Measurements from ENCODE around the gene BMPR2.
"Not testable (repeated sequence)": the region's sequence is repeated elsewhere in the genome, so short reads cannot be mapped to it uniquely, and the experiment has no call there.

The BMPR2 gene

GRCh38 chr2:202377207-202377761 is 1.2 kb downstream of the BMPR2 start:
- TF ChIP-seq Cebpa-rat (IDR thresholded peaks at IDR 0.05) = no peak
- peak overlapping the region; percentile 77 to 97 (median 93) for H3K4me2 ChIP-seq

GRCh38 chr2:202378001-202378400 is 1.9 kb downstream of the BMPR2 start:
- no peak for TF ChIP-seq Cebpa-rat (IDR thresholded peaks at IDR 0.05)
- peak overlapping the region; percentile 79 to 98 (median 88) for H3K4me3 ChIP-seq
- H3K27ac ChIP-seq = peak overlapping the region in 5 of 11 experiments; percentile 81 to 90 (median 89); a peak in 7 of 22 replicates

More at GRCh38 chr2:202377207-202377761, 1.2 kb downstream of the BMPR2 start:
- Histone ChIP-seq H4K20me1 (peaks cover 8 to 56% (median 50%) of the 10 kb centered on the region in 11 experiments; a peak in 19 of 22 replicates), H3K4me3 (peak overlapping the region; percentile 79 to 98 (median 88)), H3K27ac (peak overlapping the region; percentile 76 to 90 (median 86); a peak in 21 of 22 replicates), H3K27me3 (peaks cover 23 to 57% (median 49%) of the 10 kb centered on the region in 11 experiments), H3K4me1 (peaks cover 12 to 33% (median 22%) of the 10 kb centered on the region in 10 experiments), H3K36me3 (no peaks in the 10 kb centered on the region), H3K9me3 (replicated peaks in 1 of 11) (no peaks in the 10 kb centered on the region), H3K9ac (peak overlapping the region; percentile 81 to 92 (median 88))

GRCh38 chr2:202378662-202379358 is 2.7 kb downstream of the BMPR2 start:
- no peak for TF ChIP-seq Cebpa-rat (IDR thresholded peaks at IDR 0.05)
- Histone ChIP-seq H3K4me2 (peak overlapping the region; percentile 66 to 97 (median 91)), H3K4me1 (peaks cover 12 to 33% (median 22%) of the 10 kb centered on the region in 10 experiments), H3K27me3 (peaks cover 23 to 57% (median 49%) of the 10 kb centered on the region in 11 experiments), H3K9me3 (replicated peaks in 1 of 11) (no peaks in the 10 kb centered on the region), H3K27ac (no peak overlapping the region), H3K4me3 (peak overlapping the region; percentile 79 to 98 (median 88)), H4K20me1 (peaks cover 8 to 67% (median 55%) of the 10 kb centered on the region in 11 experiments; a peak in 19 of 22 replicates), H3K36me3 (peaks cover 0 to 8% (median 0%) of the 10 kb centered on the region in 11 experiments; a peak in 1 of 22 replicates), H3K9ac (peak overlapping the region in 9 of 11 experiments; percentile 0 to 89 (median 86); a peak in 10 of 22 replicates)

More at GRCh38 chr2:202378001-202378400, 1.9 kb downstream of the BMPR2 start:
- peaks cover 12 to 33% (median 22%) of the 10 kb centered on the region in 10 experiments for H3K4me1 ChIP-seq
- H3K9me3 ChIP-seq (replicated peaks in 1 of 11) = no peaks in the 10 kb centered on the region
- H3K36me3 ChIP-seq = peaks cover 0 to 4% (median 0%) of the 10 kb centered on the region in 11 experiments; a peak in 1 of 22 replicates
- H4K20me1 ChIP-seq = peaks cover 8 to 59% (median 55%) of the 10 kb centered on the region in 11 experiments; a peak in 19 of 22 replicates
- peaks cover 23 to 57% (median 49%) of the 10 kb centered on the region in 11 experiments for H3K27me3 ChIP-seq
- H3K4me2 ChIP-seq = peak overlapping the region; percentile 77 to 97 (median 93)
- H3K9ac ChIP-seq = peak overlapping the region; percentile 81 to 92 (median 88)

GRCh38 chr2:202382684-202383083 is 6.6 kb downstream of the BMPR2 start:
- H3K4me2 ChIP-seq = no peak overlapping the region
- H3K4me1 ChIP-seq = peaks cover 5 to 33% (median 19%) of the 10 kb centered on the region in 10 experiments; a peak in 17 of 20 replicates
- no peak overlapping the region for H3K27ac ChIP-seq
- peaks cover 19 to 29% (median 24%) of the 10 kb centered on the region in 11 experiments for H3K27me3 ChIP-seq
- no peak overlapping the region for H3K9ac ChIP-seq
- no peak for TF ChIP-seq Cebpa-rat (IDR thresholded peaks at IDR 0.05)
- H3K4me3 ChIP-seq = no peak overlapping the region
- peaks cover 0 to 8% (median 0%) of the 10 kb centered on the region in 11 experiments; a peak in 1 of 22 replicates for H3K36me3 ChIP-seq
- H4K20me1 ChIP-seq = peaks cover 8 to 100% (median 65%) of the 10 kb centered on the region in 11 experiments; a peak in 19 of 22 replicates
- H3K9me3 ChIP-seq (replicated peaks in 1 of 11) = no peaks in the 10 kb centered on the region

GRCh38 chr2:202386495-202386894 is 10.4 kb downstream of the BMPR2 start:
- Histone ChIP-seq H3K36me3 (peaks cover 0 to 30% (median 0%) of the 10 kb centered on the region in 11 experiments; a peak in 5 of 22 replicates), H3K4me1 (peaks cover 3 to 24% (median 11%) of the 10 kb centered on the region in 10 experiments; a peak in 13 of 20 replicates), H4K20me1 (peaks cover 0 to 96% (median 28%) of the 10 kb centered on the region in 11 experiments; a peak in 12 of 22 replicates)
- H3K27ac ChIP-seq; H3K9me3 ChIP-seq (replicated peaks in 1 of 11); H3K4me3 ChIP-seq; H3K9ac ChIP-seq; H3K27me3 ChIP-seq; H3K4me2 ChIP-seq: not testable (repeated sequence)

GRCh38 chr2:202387608-202388342 is 11.6 kb downstream of the BMPR2 start:
- H3K27me3 ChIP-seq = no peaks in the 10 kb centered on the region

GRCh38 chr2:202400941-202401340 is 24.8 kb downstream of the BMPR2 start:
- no peaks in the 10 kb centered on the region for H3K9me3 ChIP-seq (replicated peaks in 1 of 11)
- no peak overlapping the region for H3K4me3 ChIP-seq
- no peaks in the 10 kb centered on the region for H3K4me1 ChIP-seq
- H3K27ac ChIP-seq = no peak overlapping the region
- H3K9ac ChIP-seq = no peak overlapping the region
- peaks cover 0 to 83% (median 18%) of the 10 kb centered on the region in 11 experiments; a peak in 12 of 22 replicates for H4K20me1 ChIP-seq
- no peaks in the 10 kb centered on the region for H3K27me3 ChIP-seq
- TF ChIP-seq Cebpa-rat (IDR thresholded peaks at IDR 0.05) = no peak
- H3K36me3 ChIP-seq = peaks cover 0 to 4% (median 0%) of the 10 kb centered on the region in 11 experiments; a peak in 2 of 22 replicates
- H3K4me2 ChIP-seq = no peak overlapping the region

More at GRCh38 chr2:202387608-202388342, 11.6 kb downstream of the BMPR2 start:
- H3K4me3 ChIP-seq = no peak overlapping the region
- H3K27ac ChIP-seq = peak overlapping the region in 1 of 11 experiments; percentile 32; a peak in 1 of 22 replicates
- peak overlapping the region in 6 of 11 experiments; percentile 3 to 32 (median 16); a peak in 6 of 22 replicates for H3K4me2 ChIP-seq
- no peak overlapping the region for H3K9ac ChIP-seq
- no peak for TF ChIP-seq Cebpa-rat (IDR thresholded peaks at IDR 0.05)
- H4K20me1 ChIP-seq = peaks cover 0 to 94% (median 19%) of the 10 kb centered on the region in 11 experiments; a peak in 11 of 22 replicates
- no peaks in the 10 kb centered on the region for H3K9me3 ChIP-seq (replicated peaks in 1 of 11)
- H3K4me1 ChIP-seq = peaks cover 3 to 24% (median 11%) of the 10 kb centered on the region in 10 experiments; a peak in 13 of 20 replicates
- peaks cover 0 to 41% (median 0%) of the 10 kb centered on the region in 11 experiments; a peak in 5 of 22 replicates for H3K36me3 ChIP-seq

- no peak overlapping the region for H3K9ac ChIP-seq
- no peak for TF ChIP-seq Cebpa-rat (IDR thresholded peaks at IDR 0.05)
- H3K4me1 ChIP-seq = peaks cover 0 to 4% (median 0%) of the 10 kb centered on the region in 10 experiments; a peak in 4 of 20 replicates
- H3K4me2 ChIP-seq = no peak overlapping the region
- peaks cover 0 to 10% (median 0%) of the 10 kb centered on the region in 11 experiments; a peak in 4 of 22 replicates for H3K36me3 ChIP-seq
- no peaks in the 10 kb centered on the region for H3K9me3 ChIP-seq (replicated peaks in 1 of 11)
- no peak overlapping the region for H3K27ac ChIP-seq
- H3K4me3 ChIP-seq = no peak overlapping the region
- H4K20me1 ChIP-seq = peaks cover 0 to 73% (median 0%) of the 10 kb centered on the region in 11 experiments; a peak in 6 of 22 replicates
- H3K27me3 ChIP-seq = no peaks in the 10 kb centered on the region
Measured at GRCh38 chr2:202405798-202406197, 29.7 kb downstream of the BMPR2 start.
